H9 (cell line): ENCODE measurements around the gene PPM1J. TPM values are rescaled to one million over a fixed set of nuclear protein-coding genes. Genes with fewer than 3 reads are reported as not detected.

Experiments
- DNase-seq: peaks from one replicate; pipeline ENCODE4 v3.0.0-alpha.2; 2017
- H2AFZ ChIP-seq: one replicate; pipeline ENCODE4 v1.6.1; 2013; ENCODE audit warnings: mild to moderate bottlenecking, low read length, control low read depth, moderate library complexity
- H2AK5ac ChIP-seq: 2 replicates; pipeline ENCODE4 v1.6.1; 2013; ENCODE audit warnings: low read length, control low read depth, mixed read lengths; ENCODE audit not compliant: insufficient read length
- H2BK120ac ChIP-seq: one replicate; pipeline ENCODE4 v1.6.1; 2013; ENCODE audit warnings: low read depth, mild to moderate bottlenecking, low read length, control low read depth, inconsistent platforms; ENCODE audit not compliant: poor library complexity, severe bottlenecking
- H2BK12ac ChIP-seq: 2 replicates; pipeline ENCODE4 v1.6.1; 2013; ENCODE audit warnings: low read length, control low read depth, mixed read lengths, low read depth; ENCODE audit not compliant: insufficient read length
- H2BK15ac ChIP-seq: 2 replicates; pipeline ENCODE4 v1.6.1; 2013; ENCODE audit warnings: low read depth, low read length, control low read depth
- H2BK20ac ChIP-seq: one replicate; pipeline ENCODE4 v1.6.1; 2013; ENCODE audit warnings: low read depth, mild to moderate bottlenecking, low read length, control low read depth, inconsistent platforms; ENCODE audit not compliant: poor library complexity, severe bottlenecking
- H2BK5ac ChIP-seq: 2 replicates; pipeline ENCODE4 v1.6.1; 2013; ENCODE audit warnings: low read length, control low read depth, mixed read lengths; ENCODE audit not compliant: insufficient read length
- H3K14ac ChIP-seq: 2 replicates; pipeline ENCODE4 v1.6.1; 2013; ENCODE audit warnings: low read length, control low read depth; ENCODE audit not compliant: insufficient read depth
- H3K18ac ChIP-seq: 2 replicates; pipeline ENCODE4 v1.6.1; 2013; ENCODE audit warnings: low read depth, mild to moderate bottlenecking, mixed read lengths, low read length, control low read depth; ENCODE audit not compliant: insufficient read length
- H3K23ac ChIP-seq: 2 replicates; pipeline ENCODE4 v1.6.1; 2013; ENCODE audit warnings: low read length, control low read depth, mixed read lengths, low read depth; ENCODE audit not compliant: insufficient read length
- H3K23me2 ChIP-seq: 2 replicates; pipeline ENCODE4 v1.6.1; 2013; ENCODE audit warnings: low read depth, mild to moderate bottlenecking, mixed read lengths, low read length, control low read depth; ENCODE audit not compliant: insufficient read length, poor library complexity, severe bottlenecking
- H3K27ac ChIP-seq: 2 replicates; pipeline ENCODE4 v1.5.1; 2013; ENCODE audit warnings: low read length, control low read depth, mixed read lengths, low read depth; ENCODE audit not compliant: insufficient read length
- H3K27me3 ChIP-seq: 2 replicates; pipeline ENCODE4 v1.6.1; 2013; ENCODE audit warnings: low read length, control low read depth, inconsistent platforms; ENCODE audit not compliant: insufficient read depth
- H3K4ac ChIP-seq: 2 replicates; pipeline ENCODE4 v1.6.1; 2013; ENCODE audit warnings: low read depth, mild to moderate bottlenecking, control low read depth, inconsistent platforms, low read length, moderate library complexity
- H3K4me1 ChIP-seq: 2 replicates; pipeline ENCODE4 v1.6.1; 2013; ENCODE audit warnings: low read length, control low read depth, inconsistent platforms; ENCODE audit not compliant: insufficient read depth
- H3K4me2 ChIP-seq: 2 replicates; pipeline ENCODE4 v1.6.1; 2013; ENCODE audit warnings: low read length, control low read depth, mixed read lengths; ENCODE audit not compliant: insufficient read length, insufficient read depth
- H3K56ac ChIP-seq: 2 replicates; pipeline ENCODE4 v1.6.1; 2013; ENCODE audit warnings: low read depth, mild to moderate bottlenecking, mixed read lengths, low read length, control low read depth; ENCODE audit not compliant: insufficient read length
- H3K79me1 ChIP-seq: 2 replicates; pipeline ENCODE4 v1.6.1; 2013; ENCODE audit warnings: low read depth, mild to moderate bottlenecking, moderate library complexity, low read length, control low read depth, inconsistent platforms; ENCODE audit not compliant: insufficient read depth, poor library complexity, severe bottlenecking
- H3K79me2 ChIP-seq: 2 replicates; pipeline ENCODE4 v1.6.1; 2013; ENCODE audit warnings: low read length, control low read depth, inconsistent platforms; ENCODE audit not compliant: insufficient read depth
- H3K9ac ChIP-seq: 2 replicates; pipeline ENCODE4 v1.6.1; 2013; ENCODE audit warnings: low read length, control low read depth, mixed read lengths; ENCODE audit not compliant: insufficient read length; ENCODE audit errors: extremely low read depth
- H3K9me3 ChIP-seq: one replicate; pipeline ENCODE4 v1.6.1; 2013; ENCODE audit warnings: low read depth, low read length, inconsistent platforms; ENCODE audit not compliant: control insufficient read depth
- H3T11ph ChIP-seq: one replicate; pipeline ENCODE4 v1.6.1; 2013; ENCODE audit warnings: mild to moderate bottlenecking, low read length, control low read depth, inconsistent platforms
- H4K20me1 ChIP-seq: one replicate; pipeline ENCODE4 v1.6.1; 2013; ENCODE audit not compliant: control insufficient read depth, insufficient read length, insufficient read depth
- H4K5ac ChIP-seq: 2 replicates; pipeline ENCODE4 v1.6.1; 2013; ENCODE audit warnings: low read depth, mild to moderate bottlenecking, mixed read lengths, low read length, control low read depth; ENCODE audit not compliant: insufficient read length
- H4K8ac ChIP-seq: replicated peaks from 2 replicates; pipeline ENCODE4 v1.6.1; 2013; ENCODE audit warnings: low read length, control low read depth, mixed read lengths, low read depth; ENCODE audit not compliant: insufficient read length
- H4K91ac ChIP-seq: 2 replicates; pipeline ENCODE4 v1.6.1; 2013; ENCODE audit warnings: low read depth, mild to moderate bottlenecking, moderate library complexity, mixed read lengths, low read length, control low read depth; ENCODE audit not compliant: insufficient read length
- H3K27ac Mint-ChIP-seq, 3 experiments: 2 replicates in 2 of 3; 3 replicates in 1 of 3; pipeline ENCODE4 v1.8.0; 2020 to 2021; ENCODE audit warnings: mixed read lengths in 3 of 3, mild to moderate bottlenecking in 1 of 3, moderate library complexity in 1 of 3
- H3K27me3 Mint-ChIP-seq: 2 replicates; pipeline ENCODE4 v1.8.0; 2021; ENCODE audit warnings: low read depth, mild to moderate bottlenecking, moderate library complexity, mixed read lengths
- H3K36me3 Mint-ChIP-seq, 3 experiments: 2 replicates in 2 of 3; 3 replicates in 1 of 3; pipeline ENCODE4 v1.8.0; 2020 to 2021; ENCODE audit warnings: low read depth in 3 of 3, mixed read lengths in 3 of 3; ENCODE audit not compliant: insufficient read depth in 1 of 3
- H3K4me1 Mint-ChIP-seq, 2 experiments: 2 replicates each; pipeline ENCODE4 v1.8.0; 2020; ENCODE audit warnings: mixed read lengths in 2 of 2
- H3K4me3 Mint-ChIP-seq, 2 experiments: 2 replicates in 1 of 2; 3 replicates in 1 of 2; pipeline ENCODE4 v1.8.0; 2020 to 2021; ENCODE audit warnings: mild to moderate bottlenecking in 2 of 2, mixed read lengths in 2 of 2, moderate library complexity in 1 of 2
- H3K9me3 Mint-ChIP-seq, 2 experiments: 2 replicates in 1 of 2; 3 replicates in 1 of 2; pipeline ENCODE4 v1.8.0; 2020; ENCODE audit warnings: mild to moderate bottlenecking in 2 of 2, mixed read lengths in 2 of 2, moderate library complexity in 1 of 2
- WGBS: extraction: QIAGEN DNeasy Blood & Tissue Kit; methylation state at CpG from one replicate; pipeline ENCODE4 v1.1.7; 2013; ENCODE audit warnings: missing lambda C conversion rate, low lambda C conversion rate, mixed read lengths; ENCODE audit not compliant: insufficient read length; ENCODE audit errors: extremely low coverage; 5-methylcytosine and 5-hydroxymethylcytosine counted together
- total RNA-seq: library from RNA; stranded (reverse); gene quantifications from 2 replicates; pipeline ENCODE4 v1.2.1, GENCODE V29; 2021
- TF ChIP-seq, protein P1 (sequence below): fragments of 200-600 bp; sonication (generic); conservative IDR thresholded peaks from 3 replicates; pipeline ENCODE4 v1.8.0; 2021; ENCODE audit warnings: antibody characterized with exemption, mild to moderate bottlenecking

Gene PPM1J
- total RNA-seq, 1 experiment from 2014 or later = 12.7 TPM

DNA sequence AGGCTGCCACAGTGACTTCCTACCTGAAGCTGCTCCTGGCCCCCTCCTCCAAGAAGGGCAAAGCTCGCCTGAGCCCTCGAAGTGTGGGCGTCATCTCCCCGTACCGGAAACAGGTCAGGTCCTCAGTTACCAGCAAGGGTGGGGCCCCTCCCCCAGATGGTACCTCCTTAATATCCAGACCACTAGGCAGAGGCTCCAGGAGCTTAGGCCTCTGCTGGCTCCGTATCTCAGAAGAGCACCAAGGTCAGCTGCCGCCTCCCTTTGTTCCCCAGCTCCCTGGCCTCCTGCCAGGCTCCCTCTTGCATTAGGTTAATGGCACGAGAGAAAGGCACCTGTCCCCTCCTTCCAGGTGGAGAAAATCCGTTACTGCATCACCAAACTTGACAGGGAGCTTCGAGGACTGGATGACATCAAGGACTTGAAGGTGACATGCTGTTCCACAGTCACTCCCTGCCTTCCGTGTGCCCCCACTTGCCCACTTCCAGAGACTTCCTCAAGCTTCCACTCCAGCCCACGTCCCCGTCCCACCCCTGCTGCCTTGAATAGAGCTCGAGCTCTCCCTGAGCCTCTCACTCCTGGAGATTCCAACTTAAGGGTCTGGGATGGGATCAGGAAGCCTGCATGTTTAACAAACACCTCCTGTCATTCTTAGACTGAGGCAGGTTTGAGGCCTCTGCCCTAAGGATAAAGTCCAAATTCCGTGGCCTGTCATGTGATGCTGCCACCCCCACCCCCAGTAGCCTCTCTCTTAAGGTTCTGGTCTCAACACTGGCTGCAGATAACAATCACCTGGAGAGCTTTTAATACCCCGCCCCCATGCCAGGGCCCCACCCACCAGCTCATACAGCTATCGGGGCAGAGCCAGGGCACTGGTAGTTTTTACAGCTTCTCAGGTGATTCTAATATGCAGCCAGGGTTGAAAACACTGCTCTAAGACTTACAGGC is 16.5 kb downstream of the PPM1J start:
- Histone ChIP-seq H3K4me1 (peaks cover 4% of the 10 kb centered on the region; the same call in 1 of the 2 replicates), H2BK12ac (no peak overlapping the region), H2BK20ac (no peak overlapping the region), H2BK120ac (no peak overlapping the region), H3K14ac (no peak overlapping the region), H4K91ac (no peak overlapping the region), H3T11ph (no peak overlapping the region), H3K4ac (no peak overlapping the region), H3K27me3 (peaks cover 4% of the 10 kb centered on the region; the same call in 1 of the 2 replicates), H3K79me2 (no peaks in the 10 kb centered on the region), H3K23ac (no peak overlapping the region), H2AFZ (no peak overlapping the region), H3K79me1 (no peaks in the 10 kb centered on the region), H3K9me3 (no peaks in the 10 kb centered on the region), H2BK5ac (no peak overlapping the region), H4K5ac (no peak overlapping the region), H3K23me2 (no peaks in the 10 kb centered on the region), H3K27ac (no peak overlapping the region), H3K56ac (no peak overlapping the region), H4K20me1 (peaks cover 4% of the 10 kb centered on the region), H3K4me2 (no peak overlapping the region), H3K18ac (no peak overlapping the region), H2AK5ac (no peak overlapping the region), H2BK15ac (no peak overlapping the region), H3K9ac (no peak overlapping the region), H4K8ac (no peak overlapping the region)
- Mint-ChIP-seq H3K4me3 (no peak overlapping the region), H3K4me1 (peaks cover 50 to 60% of the 10 kb centered on the region in 2 experiments), H3K27me3 (peaks cover 34% of the 10 kb centered on the region), H3K9me3 (no peaks in the 10 kb centered on the region), H3K36me3 (peaks cover 27 to 81% (median 74%) of the 10 kb centered on the region in 3 experiments; a peak in 6 of 7 replicates), H3K27ac (peak overlapping the region in 1 of 3 experiments; percentile 39; a peak in 2 of 7 replicates)
- TF ChIP-seq, protein P1, sequence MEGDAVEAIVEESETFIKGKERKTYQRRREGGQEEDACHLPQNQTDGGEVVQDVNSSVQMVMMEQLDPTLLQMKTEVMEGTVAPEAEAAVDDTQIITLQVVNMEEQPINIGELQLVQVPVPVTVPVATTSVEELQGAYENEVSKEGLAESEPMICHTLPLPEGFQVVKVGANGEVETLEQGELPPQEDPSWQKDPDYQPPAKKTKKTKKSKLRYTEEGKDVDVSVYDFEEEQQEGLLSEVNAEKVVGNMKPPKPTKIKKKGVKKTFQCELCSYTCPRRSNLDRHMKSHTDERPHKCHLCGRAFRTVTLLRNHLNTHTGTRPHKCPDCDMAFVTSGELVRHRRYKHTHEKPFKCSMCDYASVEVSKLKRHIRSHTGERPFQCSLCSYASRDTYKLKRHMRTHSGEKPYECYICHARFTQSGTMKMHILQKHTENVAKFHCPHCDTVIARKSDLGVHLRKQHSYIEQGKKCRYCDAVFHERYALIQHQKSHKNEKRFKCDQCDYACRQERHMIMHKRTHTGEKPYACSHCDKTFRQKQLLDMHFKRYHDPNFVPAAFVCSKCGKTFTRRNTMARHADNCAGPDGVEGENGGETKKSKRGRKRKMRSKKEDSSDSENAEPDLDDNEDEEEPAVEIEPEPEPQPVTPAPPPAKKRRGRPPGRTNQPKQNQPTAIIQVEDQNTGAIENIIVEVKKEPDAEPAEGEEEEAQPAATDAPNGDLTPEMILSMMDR = no peak
- WGBS = no CpG with 5 or more reads among the region's 17 CpGs
- DNase-seq = no peak
